ENCODE data around the gene TAF10. TPM values are rescaled to one million over a fixed set of nuclear protein-coding genes. Genes with fewer than 3 reads are reported as not detected.

Gene TAF10
- total RNA-seq, 2 donors from 2014 or later, result 85.9 to 107 TPM

DNA sequence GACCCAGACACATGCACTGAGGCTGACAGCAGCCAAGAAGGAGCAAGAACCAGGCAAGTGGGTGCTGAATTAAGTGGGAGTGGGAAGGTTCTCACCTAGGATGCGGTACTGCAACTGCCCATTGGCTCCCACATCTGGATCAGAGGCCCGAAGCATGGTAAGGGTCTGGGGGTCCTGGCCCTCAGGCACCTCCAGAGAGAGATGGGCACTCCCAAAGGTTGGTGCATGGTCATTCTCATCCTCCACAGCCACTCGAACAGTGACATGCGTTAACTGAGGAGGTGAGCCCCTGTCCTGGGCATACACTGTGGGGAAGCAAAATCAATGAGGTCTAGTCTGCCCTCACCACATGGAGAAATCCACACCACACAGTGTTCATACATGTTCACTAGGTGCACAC is 16.5 kb upstream of the TAF10 start:
- intact Hi-C loops (cut with DNase I), result no loop called here
- no peak for DNase-seq (ENCODE audit: low spot score)

DNA sequence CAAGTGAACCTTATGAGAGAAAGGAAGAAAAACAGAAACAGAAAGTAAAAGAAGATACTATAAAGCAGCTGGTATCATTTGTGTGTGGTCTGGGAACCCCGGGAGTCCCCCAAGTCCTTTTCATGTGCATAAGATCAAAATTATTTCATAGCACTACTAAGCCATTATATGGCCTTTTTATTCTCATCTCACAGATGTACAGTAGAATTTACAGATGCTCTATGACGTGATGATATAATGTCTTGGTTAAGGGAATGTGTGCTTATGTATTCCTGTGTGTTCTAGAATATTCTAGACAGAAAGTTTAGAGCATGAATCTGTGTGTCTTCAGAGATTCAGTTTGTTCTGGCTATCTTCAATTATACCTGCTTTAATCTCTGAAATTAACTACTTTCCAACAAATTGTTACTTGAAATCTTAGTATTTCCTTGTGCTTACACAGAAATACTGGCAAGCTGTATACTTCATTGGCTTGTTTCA is 15.8 kb upstream of the TAF10 start:
- intact Hi-C loops (cut with DNase I), result no loop called here
- DNase-seq (ENCODE audit: low spot score), result no peak

DNA sequence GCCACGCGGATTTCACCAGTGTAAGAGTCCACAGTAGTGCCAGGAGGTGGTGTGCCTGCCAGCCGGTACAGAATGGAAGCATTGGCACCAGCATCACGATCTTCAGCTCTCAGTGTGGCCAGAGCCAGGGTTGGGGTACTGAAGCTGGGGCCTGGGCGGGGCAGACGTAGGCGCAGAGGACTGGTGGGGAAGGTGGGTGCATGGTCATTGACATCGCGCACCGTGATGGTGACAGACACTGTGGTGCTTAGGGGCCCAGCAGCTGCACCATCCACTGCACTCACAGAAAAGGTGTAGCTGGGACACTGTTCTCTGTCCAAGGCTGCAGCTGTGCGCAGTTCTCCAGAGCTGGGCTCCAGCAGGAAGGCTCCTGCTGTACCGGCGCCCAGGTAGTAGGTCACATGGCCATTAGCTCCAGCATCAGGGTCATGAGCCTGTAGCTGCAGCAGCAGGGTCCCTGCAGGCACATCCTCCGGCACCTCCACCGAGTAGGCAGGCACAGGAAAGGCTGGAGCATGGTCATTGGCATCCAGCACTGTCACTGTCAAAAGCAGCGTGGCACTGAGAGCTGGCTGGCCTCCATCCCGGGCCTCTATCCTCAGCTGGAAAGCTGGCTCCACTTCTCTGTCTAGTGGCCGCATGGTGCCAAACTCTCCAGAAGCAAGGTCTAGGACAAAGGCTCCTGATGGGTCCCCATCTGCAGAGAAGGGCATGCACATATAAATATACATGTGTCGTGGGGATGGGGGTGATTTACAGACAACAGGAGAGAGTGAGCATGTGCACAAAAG is 15.2 kb upstream of the TAF10 start:
- intact Hi-C loops (cut with DNase I), result no loop called here
- no peak for DNase-seq (ENCODE audit: low spot score)

- DNase-seq (ENCODE audit: low spot score), result no peak
- intact Hi-C loops (cut with DNase I), result no loop called here
These were observed 13.9 kb upstream of the TAF10 start for GRCh38 chr11:6625832-6626420.

DNA sequence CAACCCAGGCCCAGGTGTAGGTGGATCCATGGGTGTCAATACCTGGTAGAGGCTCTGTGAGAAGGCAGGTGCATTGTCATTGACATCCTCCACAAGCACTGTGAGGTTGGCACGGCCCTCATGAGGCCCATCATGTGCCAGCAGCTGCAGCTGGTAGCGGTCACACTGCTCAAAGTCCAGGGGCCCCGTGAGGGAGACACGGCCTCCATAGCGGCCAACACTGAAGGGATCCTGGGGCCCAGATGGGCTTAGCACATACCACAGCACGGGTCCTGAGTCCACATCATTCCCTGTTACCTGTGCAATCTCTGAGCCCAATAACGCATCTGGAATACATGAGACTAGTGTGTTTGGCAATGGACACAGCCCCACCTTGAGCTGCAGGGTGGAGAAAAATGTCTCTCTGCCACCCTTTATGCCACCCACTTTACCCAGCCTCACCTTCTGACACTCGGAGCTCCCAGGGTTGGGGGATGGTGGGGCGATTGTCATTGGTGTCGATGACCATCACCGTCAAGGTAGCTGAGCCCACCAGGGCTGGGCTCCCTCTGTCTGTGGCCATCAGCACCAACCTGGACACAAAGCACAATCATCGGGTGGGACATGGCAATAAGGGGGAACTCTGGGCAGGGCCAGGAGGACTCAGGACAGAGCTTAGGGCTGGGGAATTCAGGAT is 13.3 kb upstream of the TAF10 start:
- intact Hi-C loops (cut with DNase I), result no loop called here
- no peak for DNase-seq (ENCODE audit: low spot score)

GRCh38 chr11:6623391-6624363 is 11.7 kb upstream of the TAF10 start:
- no peak for DNase-seq (ENCODE audit: low spot score)
- intact Hi-C loops (cut with DNase I), result no loop called here

GRCh38 chr11:6622261-6623171 is 10.5 kb upstream of the TAF10 start:
- intact Hi-C loops (cut with DNase I), result no loop called here
- DNase-seq (ENCODE audit: low spot score), result peak; percentile 76

DNA sequence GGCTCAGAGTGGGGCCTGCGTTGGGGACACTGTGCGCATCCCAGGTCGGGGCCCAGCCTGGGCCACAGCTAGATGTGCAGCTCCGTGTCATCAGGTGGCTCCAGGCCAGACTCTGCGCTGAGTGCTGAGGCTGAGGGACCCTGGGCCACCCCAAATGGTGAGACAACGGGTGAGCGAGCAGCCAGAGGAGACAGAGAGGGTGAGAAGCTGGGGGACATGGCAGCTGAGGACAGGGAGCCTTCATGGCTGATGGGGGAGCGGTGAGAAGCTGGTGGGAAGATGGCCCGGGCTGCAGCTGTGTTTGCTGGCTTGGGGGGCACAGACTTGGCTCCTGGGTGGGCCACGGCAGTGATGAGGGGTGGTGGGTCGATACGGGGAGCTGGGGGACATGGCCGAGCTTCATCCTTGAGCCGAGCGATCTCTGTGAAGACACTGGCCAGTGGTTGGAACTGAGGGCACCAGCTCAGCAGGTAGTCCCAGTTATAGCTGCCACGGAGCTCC is 9.7 kb upstream of the TAF10 start:
- peak; percentile 72 for DNase-seq (ENCODE audit: low spot score)
- intact Hi-C loops (cut with DNase I), result no loop called here

- intact Hi-C loops (cut with DNase I), result no loop called here
- DNase-seq (ENCODE audit: low spot score), result no peak
These were observed 8.6 kb upstream of the TAF10 start for GRCh38 chr11:6620636-6621035.

GRCh38 chr11:6619004-6619745 is 7.2 kb upstream of the TAF10 start, which contains the start of gene TPP1:
TSS of gene TPP1 (minus strand) at chr11:6619422. CDS start at chr11:6619400, 22 bp downstream.
- DNase-seq (ENCODE audit: low spot score), result peak; percentile 96
- intact Hi-C loops (cut with DNase I), result loop anchor here in 1 of 2 donors (5.0 kb wide), 1 partner anchor 38 kb away; the partner anchor contains the start of gene DCHS1

GRCh38 chr11:6618117-6619003 is 6.3 kb upstream of the TAF10 start:
- intact Hi-C loops (cut with DNase I), result loop anchor here in 1 of 2 donors (5.0 kb wide), 1 partner anchor 39 kb away; the partner anchor contains the start of gene DCHS1
- DNase-seq (ENCODE audit: low spot score), result peak; percentile 81

GRCh38 chr11:6617315-6617781 is 5.3 kb upstream of the TAF10 start:
- no peak for DNase-seq (ENCODE audit: low spot score)
- intact Hi-C loops (cut with DNase I), result loop anchor here in 1 of 2 donors (5.0 kb wide), 1 partner anchor 40 kb away; the partner anchor contains the start of gene DCHS1

- DNase-seq (ENCODE audit: low spot score), result peak; percentile 83
- intact Hi-C loops (cut with DNase I), result loop anchor here in 1 of 2 donors (5.0 kb wide), 1 partner anchor 41 kb away; the partner anchor contains the start of gene DCHS1
These were observed 4.7 kb upstream of the TAF10 start for GRCh38 chr11:6616596-6617250.

GRCh38 chr11:6615882-6616585 is 4.0 kb upstream of the TAF10 start:
- intact Hi-C loops (cut with DNase I), result loop anchor here in 1 of 2 donors (5.0 kb wide), 1 partner anchor 41 kb away; the partner anchor contains the start of gene DCHS1
- no peak for DNase-seq (ENCODE audit: low spot score)
